CD4-positive, alpha-beta T cell treated with Interleukin-21 for 1 hour (primary cell): ENCODE data around the gene RPUSD3.
"Not testable (repeated sequence)": the region's sequence is repeated elsewhere in the genome, so short reads cannot be mapped to it uniquely, and the experiment has no call there.

Source experiments
- DNase-seq: peaks from one replicate; pipeline ENCODE4 v3.0.0-alpha.2; 2020

RPUSD3 gene, protein sequence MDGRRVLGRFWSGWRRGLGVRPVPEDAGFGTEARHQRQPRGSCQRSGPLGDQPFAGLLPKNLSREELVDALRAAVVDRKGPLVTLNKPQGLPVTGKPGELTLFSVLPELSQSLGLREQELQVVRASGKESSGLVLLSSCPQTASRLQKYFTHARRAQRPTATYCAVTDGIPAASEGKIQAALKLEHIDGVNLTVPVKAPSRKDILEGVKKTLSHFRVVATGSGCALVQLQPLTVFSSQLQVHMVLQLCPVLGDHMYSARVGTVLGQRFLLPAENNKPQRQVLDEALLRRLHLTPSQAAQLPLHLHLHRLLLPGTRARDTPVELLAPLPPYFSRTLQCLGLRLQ

DNA sequence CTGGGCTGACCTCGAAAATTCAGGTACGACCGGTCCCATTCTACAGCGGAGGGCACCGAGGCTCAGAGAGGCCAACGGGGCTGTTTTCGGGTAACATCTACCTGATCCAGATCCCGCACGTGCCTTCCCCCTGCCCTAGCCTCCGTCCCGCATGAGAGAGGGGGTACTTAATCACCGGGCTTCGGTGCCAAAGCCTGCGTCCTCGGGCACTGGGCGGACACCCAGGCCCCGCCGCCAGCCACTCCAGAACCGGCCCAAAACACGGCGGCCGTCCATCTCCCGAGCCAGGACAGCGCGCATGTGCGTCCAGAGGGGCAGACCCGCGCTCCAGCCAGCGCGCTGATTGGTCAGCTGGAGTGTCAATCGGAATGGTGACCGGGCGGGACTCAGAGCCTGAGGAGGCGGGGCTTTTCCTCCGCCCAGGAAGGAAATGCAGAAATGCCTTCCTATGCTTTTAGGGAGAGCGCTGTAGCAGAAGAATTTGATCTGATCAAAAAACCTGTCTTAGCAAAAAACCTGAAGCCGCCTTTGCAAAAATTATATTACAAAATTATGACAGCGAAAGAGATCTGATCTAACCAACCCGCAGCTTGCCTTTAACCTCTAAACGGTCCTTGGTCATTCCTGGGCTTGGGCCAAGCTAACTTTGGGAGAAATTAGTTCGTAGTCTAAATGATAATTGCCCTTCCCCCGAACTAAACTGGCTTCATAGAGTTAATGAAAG lies at the start of gene RPUSD3:
Gene RPUSD3 (minus strand): TSS at position 294 of the 724 bp plus-strand sequence. CDS start 18 bp downstream, at position 276.
- DNase-seq, result peak; percentile 96

DNA sequence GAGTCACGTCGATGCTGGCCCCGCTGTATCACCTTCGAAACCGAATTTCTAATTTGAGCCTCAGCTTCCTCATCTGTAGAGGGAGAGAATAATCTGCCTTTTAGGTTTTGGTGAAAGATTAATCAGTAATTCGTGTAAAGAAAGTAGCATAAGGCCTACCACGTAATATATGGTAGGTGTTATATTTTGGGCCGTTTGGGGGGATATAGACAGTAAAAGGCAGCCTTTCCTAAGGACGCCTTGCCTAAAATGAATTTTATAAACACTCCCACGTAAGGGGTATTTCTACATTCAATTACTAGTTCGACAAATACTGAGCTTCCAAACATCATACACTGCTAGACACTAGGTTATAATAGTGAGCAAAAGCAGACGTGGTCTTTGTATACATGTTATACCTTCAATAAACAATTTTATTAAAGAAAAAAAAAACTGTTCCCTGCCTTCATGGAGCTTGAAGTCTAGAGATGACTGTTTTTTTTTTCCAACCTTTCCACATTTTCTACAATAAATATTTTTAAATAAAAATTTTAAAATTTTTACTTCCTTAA lies 47.3 kb upstream of the RPUSD3 start:
- no peak for DNase-seq

DNA sequence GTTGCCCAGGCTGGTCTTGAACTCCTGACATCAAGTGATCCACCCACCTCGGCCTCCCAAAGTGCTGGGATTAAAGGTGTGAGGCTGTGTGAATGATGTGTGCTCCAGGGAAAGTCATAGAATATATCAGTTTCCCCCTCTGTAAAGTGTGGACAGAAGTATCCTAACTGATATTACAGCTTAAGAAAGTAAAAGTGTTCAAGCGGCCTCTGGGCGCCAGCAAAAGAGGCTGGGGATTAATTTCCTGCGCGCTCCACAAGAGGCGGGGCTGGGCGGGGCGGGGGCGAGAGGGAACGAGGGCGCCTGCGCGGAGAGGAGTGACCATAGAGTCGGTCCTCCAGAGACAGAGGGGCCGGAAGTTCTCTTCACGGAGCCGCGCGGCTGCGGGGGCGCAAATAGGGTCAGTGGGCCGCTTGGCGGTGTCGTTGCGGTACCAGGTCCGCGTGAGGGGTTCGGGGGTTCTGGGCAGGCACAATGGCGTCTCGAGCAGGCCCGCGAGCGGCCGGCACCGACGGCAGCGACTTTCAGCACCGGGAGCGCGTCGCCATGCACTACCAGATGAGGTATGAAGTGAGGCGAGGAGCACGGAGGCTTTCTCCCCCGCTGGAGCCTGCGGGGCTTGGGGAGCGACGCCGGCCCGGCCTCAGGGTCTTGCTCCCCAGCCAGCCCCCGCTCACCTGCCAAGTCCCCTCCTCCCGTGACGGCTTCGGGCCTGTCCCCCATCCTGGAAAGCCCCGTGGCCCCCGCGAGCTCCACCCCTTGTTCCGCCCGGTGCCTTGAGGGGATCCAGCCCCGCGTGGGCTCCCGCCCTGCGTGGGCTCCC lies 46.7 kb upstream of the RPUSD3 start, which contains the start of gene JAGN1:
Gene JAGN1 (plus strand): TSS at position 362 of the 823 bp plus-strand sequence. CDS start 113 bp downstream, at position 475.
- peak; percentile 94 for DNase-seq

DNA sequence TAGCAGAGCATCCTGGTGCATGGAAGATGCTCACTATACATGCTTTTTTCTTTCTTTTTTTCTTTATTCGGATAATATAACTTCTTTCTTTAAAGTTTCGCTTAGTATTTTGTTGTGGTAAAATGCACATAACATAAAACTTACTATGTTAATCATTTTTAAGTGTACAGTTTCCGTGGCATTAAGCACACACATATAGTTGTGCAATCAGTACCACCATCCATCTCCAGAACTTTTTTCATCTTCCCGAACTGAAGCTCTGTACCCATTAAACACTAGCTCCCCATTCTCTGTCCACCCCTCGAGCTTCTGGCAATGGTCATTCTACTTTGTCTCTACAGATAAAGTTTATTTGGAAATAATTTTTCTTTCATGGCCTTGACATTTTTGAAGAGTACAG lies 45.6 kb upstream of the RPUSD3 start:
- DNase-seq, result no peak

DNA sequence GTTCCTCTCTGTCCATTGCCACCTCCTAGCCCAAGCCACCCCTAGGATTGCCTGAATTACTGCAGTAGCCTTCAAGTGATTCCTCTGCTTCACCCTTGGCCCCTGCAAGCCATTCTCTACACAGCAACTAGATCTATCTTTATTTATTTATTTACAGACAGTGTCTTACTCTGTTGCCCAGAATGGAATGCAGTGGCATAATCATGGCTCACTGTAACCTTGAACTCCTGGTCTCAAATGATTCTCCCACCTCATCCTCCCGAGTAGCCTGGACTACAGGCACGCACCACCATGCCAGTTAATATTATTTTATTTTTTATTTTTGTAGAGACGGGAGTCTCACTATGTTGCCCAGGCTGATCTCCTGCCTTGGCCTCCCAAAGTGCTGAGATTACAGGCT lies 44.7 kb upstream of the RPUSD3 start:
- DNase-seq, result no peak

DNA sequence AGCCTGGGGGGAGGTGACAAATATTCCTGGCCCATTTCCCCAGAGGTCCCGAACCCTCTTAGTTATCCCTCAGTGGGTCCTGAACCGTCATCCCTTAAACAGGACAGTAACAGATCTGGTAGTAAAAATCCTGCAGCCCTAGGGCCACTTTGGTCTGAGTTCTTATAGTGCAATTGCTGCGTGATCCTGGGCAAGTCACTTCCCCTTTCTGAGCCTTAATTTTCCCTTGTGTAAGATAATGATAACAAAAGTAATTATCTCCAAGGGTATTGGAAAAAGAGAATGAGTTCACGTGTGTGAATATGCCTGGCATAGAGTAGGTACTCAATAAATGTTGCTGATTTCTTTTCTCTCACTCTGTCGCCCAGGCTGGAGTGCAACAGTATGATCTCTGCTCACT lies 43.7 kb upstream of the RPUSD3 start:
- no peak for DNase-seq

DNA sequence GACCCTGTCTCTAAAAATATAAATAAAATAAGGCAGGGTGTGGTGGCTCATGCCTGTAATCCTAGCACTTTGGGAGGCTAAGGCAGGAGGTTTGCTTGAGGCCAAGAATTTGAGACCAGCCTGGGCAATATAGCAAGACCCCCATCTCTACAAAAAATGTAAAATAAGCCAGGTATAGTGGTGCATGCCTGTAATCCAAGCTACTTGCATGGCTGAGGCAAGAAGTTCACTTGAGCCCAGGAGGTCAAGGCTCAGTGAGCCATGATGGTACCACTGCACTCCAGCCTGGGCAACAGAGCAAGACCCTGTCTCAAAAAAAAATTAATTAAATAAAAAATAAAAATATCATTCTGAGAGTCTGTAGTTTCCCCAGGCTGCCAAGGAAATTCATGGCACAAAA lies 42.5 kb upstream of the RPUSD3 start:
- DNase-seq, result no peak

DNA sequence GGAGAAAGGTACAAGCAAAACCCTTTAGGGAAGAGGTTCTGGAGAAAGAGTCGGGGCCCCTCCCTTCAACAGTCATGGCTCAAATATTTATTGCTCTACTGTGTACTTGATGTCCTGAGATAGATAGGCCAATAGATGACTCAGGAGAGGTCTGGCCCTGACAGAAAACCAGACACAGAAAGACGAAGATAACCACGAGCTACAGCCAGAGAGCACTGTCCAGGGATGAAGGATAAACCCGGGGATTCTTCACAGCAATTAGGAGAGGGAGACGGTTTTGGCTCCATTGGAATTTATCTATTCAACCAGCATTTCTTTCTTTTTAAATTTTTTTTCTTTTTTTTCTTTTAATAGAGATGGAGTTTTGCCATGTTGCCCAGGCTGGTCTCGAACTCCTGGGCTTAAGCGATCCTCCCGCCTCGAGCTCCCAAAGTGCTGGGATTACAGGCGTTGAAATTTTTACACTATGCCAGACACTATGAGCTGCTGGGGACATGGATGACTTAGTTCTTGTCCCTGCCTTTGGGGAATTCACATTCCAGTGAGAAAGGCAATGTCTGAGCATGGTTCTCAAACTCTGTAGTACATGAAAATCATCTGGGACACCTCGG lies 40.9 kb upstream of the RPUSD3 start:
- DNase-seq, result no peak

DNA sequence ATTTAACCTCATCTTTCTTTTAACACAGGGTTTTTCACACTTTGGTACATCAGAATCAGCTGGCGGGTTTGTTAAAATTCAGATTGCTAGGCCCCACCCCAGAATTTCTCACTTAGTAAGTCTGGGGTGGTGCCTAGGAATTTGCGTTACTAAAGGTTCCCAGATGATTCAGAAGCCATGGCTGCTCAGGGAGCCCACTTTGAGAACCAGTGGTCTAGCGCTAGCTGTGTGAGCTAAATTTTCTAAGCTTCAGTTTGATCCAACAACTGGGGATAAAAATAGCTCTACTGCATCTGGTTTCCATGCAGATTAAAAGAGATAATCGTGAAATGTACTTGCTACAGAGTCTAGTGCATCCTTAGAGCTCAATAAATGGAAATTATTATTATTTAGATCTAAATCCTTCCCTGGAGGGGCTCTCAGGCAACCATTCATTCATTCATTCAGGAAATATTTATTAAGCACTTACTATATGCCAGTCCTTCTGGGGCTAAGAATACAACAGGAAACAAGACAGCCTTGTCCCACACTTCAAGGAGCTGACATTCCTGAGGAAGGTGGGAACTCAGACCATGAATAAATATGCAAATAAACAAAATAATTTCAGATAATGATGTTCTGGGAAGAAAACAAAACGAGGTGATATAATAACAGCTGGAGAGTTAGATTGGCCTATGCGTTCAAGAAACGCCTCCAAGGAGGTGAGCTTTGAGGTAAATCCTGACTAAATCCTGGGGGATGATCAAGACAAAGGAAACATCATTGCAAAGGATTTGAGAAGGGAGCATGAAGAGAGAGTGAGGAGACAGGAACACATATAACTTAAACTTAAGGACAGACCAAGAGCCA lies 40.1 kb upstream of the RPUSD3 start:
- DNase-seq, result no peak

DNA sequence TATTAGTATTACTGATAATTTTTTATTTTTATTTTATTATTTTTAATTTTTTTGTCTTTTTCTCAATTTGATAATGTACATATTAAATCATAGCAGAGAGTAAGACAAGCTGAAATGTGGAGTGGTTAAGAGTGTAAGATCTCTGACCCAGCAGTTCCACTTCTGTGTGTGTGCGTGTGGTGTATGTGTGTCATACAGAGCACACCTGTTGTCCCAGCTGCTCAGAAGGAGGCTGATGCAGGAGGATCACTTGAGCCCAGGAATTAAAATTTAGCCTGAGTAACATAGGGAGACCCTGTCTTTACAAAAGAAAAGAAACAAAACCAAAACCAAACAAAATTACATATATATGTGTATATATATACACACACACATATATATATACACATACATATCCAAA lies 37.6 kb upstream of the RPUSD3 start:
- no peak for DNase-seq

DNA sequence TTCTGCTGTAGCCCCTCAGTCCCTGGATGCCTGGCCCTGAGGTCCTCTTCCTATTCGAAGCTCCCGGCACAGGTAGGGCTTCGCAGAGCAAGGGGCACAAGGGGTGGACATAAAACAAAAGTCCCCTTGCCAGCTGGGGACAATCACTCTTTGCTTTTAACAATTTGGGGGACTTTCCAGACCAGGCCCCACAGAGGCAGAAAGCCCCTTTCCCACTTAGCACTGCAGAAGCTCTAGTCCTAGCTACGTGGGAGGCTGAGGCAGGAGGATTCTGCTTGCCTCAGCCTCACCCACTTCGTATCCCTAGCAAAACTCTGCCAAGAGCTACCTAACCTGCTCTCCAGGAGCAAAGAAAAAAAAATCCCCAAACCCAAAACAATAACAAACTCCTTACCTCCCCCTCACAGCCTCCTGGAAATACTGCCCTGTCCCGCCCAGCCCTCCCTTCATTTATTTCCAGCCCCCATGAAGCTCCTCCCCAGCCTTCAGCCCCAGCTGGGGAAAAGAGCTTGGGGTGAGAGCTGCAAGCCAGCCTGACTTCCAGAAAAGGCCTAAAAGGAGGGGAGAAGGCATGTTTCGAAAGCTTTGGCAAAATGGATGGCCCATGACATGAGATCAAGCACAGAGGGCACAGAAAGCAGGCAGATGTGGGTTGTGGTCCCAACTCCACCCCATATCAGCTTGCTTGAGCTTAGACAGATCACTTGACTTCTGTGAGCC lies 36.2 kb upstream of the RPUSD3 start, which contains the start of gene CIDEC:
Gene CIDEC (minus strand): TSS at position 424 of the 720 bp plus-strand sequence. CDS start 1,767 bp downstream, outside the sequence.
- no peak for DNase-seq

DNA sequence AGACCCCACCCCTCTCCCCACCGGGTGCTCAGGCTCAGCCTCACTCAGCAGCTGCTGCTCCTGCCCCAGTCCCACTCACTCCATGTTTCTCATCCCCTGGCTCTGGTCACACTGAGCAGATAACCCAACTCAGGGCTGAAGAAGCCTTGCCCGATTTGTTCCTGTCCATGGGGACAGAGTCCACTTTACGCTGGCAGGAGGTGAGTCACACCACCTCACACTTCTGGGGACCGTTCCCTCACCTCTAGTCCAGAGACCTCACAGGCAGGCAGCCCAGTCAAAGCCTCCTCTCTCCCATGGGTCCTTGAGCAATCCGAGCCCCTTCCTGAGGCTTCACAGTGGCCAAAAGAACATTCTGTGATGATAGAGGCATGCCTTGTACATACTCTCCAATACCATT lies 34.9 kb upstream of the RPUSD3 start:
- DNase-seq, result no peak

DNA sequence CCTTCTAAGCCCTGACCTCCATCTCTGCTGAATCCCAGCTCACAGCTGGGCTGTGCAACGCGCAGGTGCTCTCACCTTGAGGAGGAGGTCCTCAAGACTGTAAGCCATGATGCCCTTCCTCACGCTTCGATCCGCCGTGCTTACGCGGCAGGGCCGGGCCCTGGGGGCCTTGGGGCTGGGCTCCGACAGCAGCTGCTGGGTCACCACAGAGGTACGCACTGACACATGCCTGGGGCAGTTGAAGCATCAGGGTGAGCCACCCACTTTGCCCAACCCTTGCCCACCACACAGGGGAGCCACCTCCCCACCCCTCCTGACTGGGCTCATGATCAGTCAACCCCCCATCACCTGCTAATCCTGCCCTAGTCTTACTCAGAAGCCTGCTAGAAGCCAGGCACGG lies 33.2 kb upstream of the RPUSD3 start:
- DNase-seq, result no peak

DNA sequence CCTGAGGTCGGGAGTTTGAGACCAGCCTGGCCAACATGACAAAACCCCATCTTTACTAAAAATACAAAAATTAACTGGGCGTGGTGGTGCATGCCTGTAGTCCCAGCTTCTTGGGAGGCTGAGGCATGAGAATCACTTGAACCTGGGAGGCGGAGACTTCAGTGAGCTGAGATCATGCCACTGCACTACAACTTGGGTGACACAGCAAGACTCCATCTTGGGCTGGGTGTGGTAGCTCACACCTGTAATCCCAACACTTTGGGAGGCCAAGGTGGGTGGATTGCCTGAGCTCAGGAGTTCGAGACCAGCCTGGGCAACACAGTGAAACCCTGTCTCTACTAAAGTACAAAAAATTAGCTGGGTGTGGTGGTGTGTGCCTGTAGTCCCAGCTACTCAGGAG lies 32.4 kb upstream of the RPUSD3 start:
- not testable (repeated sequence) for DNase-seq

DNA sequence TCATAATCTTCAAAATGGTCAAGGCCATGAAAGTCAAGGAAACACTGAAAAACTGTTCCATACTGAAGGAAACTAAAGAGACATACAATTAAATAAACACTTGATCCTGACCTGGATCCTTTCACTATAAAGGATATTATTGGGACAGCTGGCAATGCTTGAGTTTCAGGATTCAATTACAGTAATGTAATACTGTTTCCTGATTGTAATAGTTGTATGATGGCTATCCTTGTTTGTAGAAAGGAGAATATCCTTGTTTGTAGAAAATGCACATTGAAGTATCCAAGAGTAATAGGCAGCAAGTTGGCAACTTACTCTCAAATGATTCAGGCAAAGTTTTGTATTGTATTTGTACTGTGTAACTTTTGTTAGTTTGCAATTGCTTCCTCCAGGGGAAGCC lies 31.6 kb upstream of the RPUSD3 start:
- DNase-seq, result no peak

DNA sequence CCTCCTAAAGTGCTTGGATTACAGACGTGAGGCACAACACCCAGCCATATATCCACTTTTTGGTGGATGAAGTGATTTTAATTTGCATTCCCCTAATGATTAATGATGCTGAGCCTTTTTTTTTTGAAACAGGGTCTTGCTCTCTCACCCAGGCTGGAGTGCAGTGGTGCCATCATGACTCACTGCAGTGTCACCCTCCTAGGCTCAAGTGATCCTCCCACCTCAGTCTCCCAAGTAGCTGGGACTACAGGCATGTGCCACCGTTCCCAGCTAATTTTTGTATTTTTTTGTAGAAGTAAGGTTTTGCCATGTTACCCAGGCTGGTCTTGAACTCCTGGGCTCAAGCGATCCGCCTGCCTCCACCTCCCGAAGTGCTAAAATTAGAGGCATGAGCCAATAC lies 28.3 kb upstream of the RPUSD3 start:
- DNase-seq, result not testable (repeated sequence)

DNA sequence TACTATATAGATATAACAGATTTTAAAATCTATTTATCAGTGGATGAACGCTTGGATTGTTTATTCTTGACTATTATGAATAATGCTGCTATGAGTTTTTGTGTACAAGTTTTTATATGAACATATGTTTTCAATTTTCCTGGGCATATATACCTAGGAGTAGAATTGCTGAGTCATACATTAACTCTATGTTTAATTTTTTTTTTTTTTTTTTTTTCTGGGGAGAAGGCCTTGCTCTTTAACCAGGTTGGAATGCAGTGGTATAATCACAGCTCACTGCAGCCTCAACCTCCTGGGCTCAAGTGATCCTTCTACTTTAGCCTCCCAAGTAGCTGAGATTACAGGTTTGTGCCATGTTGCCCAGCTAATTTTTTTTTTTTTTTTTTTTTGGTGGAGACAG lies 27.2 kb upstream of the RPUSD3 start:
- no peak for DNase-seq

DNA sequence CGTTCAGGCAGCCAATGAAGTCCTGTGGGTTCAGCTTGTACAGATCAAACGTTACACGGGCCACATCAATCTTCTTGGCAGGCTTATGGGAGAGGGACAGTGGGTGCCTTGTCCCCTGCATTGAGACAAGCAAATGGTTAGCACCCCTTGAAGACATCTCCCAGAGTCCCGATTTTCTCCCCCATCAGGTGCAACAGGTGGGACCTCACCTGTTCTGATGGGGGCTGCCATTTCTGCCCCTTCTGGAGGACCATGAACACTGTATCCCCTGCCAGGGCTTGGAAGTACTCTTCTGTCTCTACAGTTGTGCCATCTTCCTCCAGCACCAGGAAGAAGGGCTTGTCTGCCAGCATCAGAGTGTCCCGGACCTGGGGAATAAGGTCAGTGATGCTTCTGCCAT lies 26.1 kb upstream of the RPUSD3 start:
- no peak for DNase-seq

DNA sequence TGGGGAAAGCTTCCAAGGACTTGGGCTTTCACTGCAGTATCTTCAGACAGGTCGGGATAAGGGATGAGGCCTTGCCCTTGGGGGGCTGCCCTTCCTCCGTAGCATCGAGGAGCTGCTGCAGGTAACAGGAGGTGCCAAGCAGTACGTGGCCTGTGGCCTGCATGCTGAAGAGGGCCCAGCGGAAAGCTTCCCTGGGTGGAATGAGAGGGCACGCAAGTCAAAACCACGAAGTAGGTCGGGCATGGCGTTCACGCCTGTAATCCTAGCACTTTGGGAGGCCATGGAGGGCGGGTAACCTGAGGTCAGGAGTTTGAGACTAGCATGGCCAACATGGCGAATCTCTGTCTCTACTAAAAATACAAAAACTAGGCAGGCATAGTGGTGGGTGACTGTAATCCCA lies 23.3 kb upstream of the RPUSD3 start:
- DNase-seq, result no peak

DNA sequence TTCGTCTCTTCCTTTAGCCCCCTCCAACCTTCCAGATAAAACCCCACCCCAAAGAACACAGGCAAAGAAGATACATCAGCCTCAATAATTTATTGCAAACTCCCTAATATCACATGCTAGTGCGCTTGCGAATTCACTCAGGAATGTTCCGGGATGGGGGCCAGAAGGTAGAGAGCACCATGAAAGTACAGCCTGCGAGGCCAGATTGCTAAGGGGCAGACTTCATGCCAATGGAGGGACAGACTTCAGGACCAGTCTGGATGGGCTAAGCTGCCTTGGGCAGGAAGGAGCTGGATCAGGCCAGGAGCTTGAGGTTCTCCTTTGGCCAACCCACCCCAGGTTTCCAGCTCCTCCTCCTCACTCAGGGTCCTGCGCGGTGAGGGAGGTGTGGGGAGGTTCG lies 22.8 kb upstream of the RPUSD3 start:
- DNase-seq, result no peak

DNA sequence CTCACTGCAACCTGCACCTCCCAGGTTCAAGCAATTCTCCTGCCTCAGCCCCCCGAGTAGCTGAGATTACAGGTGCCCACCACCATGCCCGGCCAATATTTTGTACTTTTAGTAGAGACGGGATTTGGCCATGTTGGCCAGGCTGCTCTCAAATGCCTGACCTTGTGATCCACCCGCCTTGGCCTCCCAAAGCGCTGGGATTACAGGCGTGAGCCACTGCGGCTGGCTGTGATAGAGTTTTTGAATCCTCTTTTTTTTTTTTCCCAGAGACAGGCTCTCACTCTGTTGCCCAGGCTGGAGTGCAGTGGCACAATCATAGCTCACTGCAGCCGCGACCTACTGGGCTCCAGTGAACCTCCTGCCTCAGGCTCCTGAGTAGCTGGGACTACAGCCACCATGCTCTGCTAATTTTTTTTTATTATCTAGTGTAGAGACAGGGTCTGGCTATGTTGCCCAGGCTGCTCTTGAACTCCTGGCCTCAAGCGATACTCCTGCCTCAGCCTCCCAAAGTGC lies 21.4 kb upstream of the RPUSD3 start:
- DNase-seq, result not testable (repeated sequence)
